ENCODE results near the gene FRRS1L.

DNA sequence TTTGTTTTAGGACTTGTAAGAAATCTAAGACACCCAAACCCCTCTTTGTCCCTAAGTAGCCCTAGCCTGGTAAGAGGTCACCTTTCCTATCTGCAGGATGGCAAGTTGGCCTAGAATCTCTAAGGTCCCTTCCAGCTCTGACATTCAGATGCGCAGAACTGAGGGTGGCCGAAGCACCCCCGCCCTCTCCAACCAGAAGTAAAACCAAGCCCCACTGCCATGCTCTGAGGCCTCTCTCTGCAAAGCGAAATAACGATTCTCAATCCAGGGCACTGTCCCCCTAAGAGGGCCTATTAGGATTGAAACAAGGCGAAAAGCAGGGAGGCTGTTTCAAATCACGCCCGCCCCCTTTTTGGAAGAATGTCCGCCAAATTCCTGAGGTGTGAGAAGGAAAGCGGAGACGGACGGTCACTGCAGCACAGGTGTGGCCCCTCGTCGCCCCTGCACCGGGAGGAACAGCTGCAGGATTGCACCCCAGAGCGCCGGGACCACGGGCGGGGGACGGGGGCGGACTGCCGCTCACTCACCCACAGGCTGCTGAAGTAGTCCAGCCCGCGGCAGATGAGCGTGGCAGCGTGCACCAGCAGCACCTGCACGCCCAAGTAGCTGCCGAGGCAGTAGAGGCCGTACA is 48.1 kb downstream of the FRRS1L start:
- TF ChIP-seq, protein P1, sequence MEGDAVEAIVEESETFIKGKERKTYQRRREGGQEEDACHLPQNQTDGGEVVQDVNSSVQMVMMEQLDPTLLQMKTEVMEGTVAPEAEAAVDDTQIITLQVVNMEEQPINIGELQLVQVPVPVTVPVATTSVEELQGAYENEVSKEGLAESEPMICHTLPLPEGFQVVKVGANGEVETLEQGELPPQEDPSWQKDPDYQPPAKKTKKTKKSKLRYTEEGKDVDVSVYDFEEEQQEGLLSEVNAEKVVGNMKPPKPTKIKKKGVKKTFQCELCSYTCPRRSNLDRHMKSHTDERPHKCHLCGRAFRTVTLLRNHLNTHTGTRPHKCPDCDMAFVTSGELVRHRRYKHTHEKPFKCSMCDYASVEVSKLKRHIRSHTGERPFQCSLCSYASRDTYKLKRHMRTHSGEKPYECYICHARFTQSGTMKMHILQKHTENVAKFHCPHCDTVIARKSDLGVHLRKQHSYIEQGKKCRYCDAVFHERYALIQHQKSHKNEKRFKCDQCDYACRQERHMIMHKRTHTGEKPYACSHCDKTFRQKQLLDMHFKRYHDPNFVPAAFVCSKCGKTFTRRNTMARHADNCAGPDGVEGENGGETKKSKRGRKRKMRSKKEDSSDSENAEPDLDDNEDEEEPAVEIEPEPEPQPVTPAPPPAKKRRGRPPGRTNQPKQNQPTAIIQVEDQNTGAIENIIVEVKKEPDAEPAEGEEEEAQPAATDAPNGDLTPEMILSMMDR (IDR thresholded peaks at IDR 0.05): no peak
- no peak for TF ChIP-seq POLR2A (IDR thresholded peaks at IDR 0.05)

All from lower leg skin (tissue), 3 donors.